CD4-positive, alpha-beta memory T cell (primary cell): ENCODE data around the gene TMIGD1. TPM values are rescaled to one million over a fixed set of nuclear protein-coding genes. Genes with fewer than 3 reads are reported as not detected.

Experiments
- CTCF ChIA-PET: fragments of 350-600 bp; sonication (Branson Sonifier 250); formaldehyde crosslinking; loops from one replicate; lab custom pipeline; 2021; ENCODE audit warnings: inconsistent platforms; ENCODE audit not compliant: partially characterized antibody; lab: Charles Lee
- POLR2A ChIA-PET: fragments of 350-600 bp; sonication (Branson Sonifier 250); formaldehyde crosslinking; loops from one replicate; lab custom pipeline; 2021; ENCODE audit not compliant: partially characterized antibody; lab: Charles Lee
- DNase-seq, 5 donors: peaks; one replicate each; pipeline versions ENCODE4 v3.0.0 to v3.0.0-alpha.2; 2020 to 2022; ENCODE audit warnings: mixed read lengths in 1 of 5
- H3K27ac ChIP-seq: one replicate; pipeline ENCODE4 v1.7.0; 2013; ENCODE audit warnings: low read depth, low read length
- H3K27me3 ChIP-seq: 2 replicates; pipeline ENCODE4 v1.7.0; 2013; ENCODE audit warnings: mild to moderate bottlenecking, low read length, moderate library complexity; ENCODE audit not compliant: insufficient read depth
- H3K36me3 ChIP-seq: 2 replicates; pipeline ENCODE4 v1.7.0; 2013; ENCODE audit warnings: mild to moderate bottlenecking, low read length, moderate library complexity; ENCODE audit not compliant: insufficient read depth
- H3K4me1 ChIP-seq: 2 replicates; pipeline ENCODE4 v1.7.0; 2013; ENCODE audit warnings: mild to moderate bottlenecking, low read length, moderate library complexity; ENCODE audit not compliant: insufficient read depth
- H3K4me3 ChIP-seq, 2 donors: one replicate each; pipeline ENCODE4 v1.7.0; 2013; ENCODE audit warnings: low read length in 2 of 2, mild to moderate bottlenecking in 1 of 2
- H3K9me3 ChIP-seq, 2 donors: one replicate each; pipeline ENCODE4 v1.7.0; 2013; ENCODE audit warnings: low read length in 2 of 2, control low read depth in 1 of 2; ENCODE audit not compliant: control insufficient read depth in 1 of 2
- H3K27ac Mint-ChIP-seq, 7 donors: one replicate each; pipeline ENCODE4 v1.8.0; 2020 to 2021; ENCODE audit warnings: mixed read lengths in 7 of 7, mild to moderate bottlenecking in 6 of 7, inconsistent platforms in 3 of 7, moderate library complexity in 3 of 7
- H3K27me3 Mint-ChIP-seq, 2 donors: one replicate each; pipeline ENCODE4 v1.8.0; 2020 to 2021; ENCODE audit warnings: mixed read lengths in 2 of 2
- H3K36me3 Mint-ChIP-seq, 2 donors: one replicate each; pipeline ENCODE4 v1.8.0; 2020 to 2021; ENCODE audit warnings: mixed read lengths in 2 of 2, inconsistent platforms in 1 of 2, mild to moderate bottlenecking in 1 of 2
- H3K4me1 Mint-ChIP-seq, 4 donors: one replicate each; pipeline ENCODE4 v1.8.0; 2020 to 2021; ENCODE audit warnings: mixed read lengths in 4 of 4, mild to moderate bottlenecking in 1 of 4
- H3K4me3 Mint-ChIP-seq, 8 donors: one replicate each; pipeline ENCODE4 v1.8.0; 2020 to 2021; ENCODE audit warnings: mixed read lengths in 8 of 8, mild to moderate bottlenecking in 7 of 8, moderate library complexity in 6 of 8, inconsistent platforms in 3 of 8
- H3K9me3 Mint-ChIP-seq, 8 donors: one replicate each; pipeline ENCODE4 v1.8.0; 2020 to 2021; ENCODE audit warnings: mixed read lengths in 8 of 8, mild to moderate bottlenecking in 5 of 8, inconsistent platforms in 3 of 8, moderate library complexity in 1 of 8
- intact Hi-C: fragments of 100-400 bp; cut with micrococcal nuclease; formaldehyde crosslinking; loops from one replicate; pipeline ENCODE4 v1.15.1; 2023
- polyA plus RNA-seq, 2 donors: library from polyadenylated mRNA; unstranded; fragments of 300-500 nt; fragmentation: Illumina TruSeq; gene quantifications; one replicate each; pipeline ENCODE4 v1.2.3, GENCODE V29; 2021
- total RNA-seq, 2 experiments: library from RNA; stranded (reverse); gene quantifications; one replicate each; pipeline ENCODE4 v1.2.3, GENCODE V29; 2021

The TMIGD1 gene
- total and polyA plus RNA-seq, 4 experiments from 2014 or later: not detected

DNA sequence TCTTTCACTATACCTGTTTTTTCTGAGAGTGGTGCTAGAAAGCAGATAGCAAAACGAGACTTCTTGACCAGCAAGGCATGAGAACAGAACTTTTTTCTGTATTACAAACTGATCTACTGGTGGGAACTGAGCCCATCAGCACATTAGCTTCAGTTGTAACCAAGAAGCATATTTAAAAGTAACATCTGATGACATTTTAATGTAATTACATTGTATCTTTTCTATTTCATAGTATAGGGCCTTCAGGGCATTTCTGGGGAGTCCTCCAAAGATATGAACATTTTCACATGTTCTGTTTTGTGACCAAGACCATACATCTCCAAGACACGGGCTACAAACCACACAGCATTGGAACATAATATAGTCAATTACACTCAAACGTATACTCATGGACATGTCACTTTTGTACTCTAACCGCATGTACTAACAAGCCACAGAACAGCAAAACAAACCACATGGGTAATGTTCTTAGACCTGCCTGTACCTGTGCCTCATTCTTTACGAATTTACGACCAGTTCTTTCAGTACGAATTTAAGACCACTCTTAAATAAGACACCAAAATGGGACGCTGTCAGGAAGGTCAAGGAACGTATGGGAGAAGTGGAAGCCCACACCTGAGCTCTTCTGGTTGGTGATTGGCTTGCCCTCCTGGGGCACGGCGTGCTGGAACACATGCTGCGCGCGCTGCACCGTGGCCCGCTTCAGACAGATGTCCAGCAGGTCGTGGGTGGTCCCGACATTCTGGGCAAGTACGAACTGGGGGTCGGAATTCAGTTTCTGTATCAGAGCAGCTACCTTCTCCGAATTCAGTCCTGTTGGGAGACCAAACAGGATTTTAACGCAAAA is 42.9 kb downstream of the TMIGD1 start:
- Histone ChIP-seq H3K36me3 (peaks cover 18% of the 10 kb centered on the region), H3K9me3 (no peaks in the 10 kb centered on the region), H3K4me1 (peaks cover 24% of the 10 kb centered on the region), H3K4me3 (peak overlapping the region; percentile 77 to 80), H3K27ac (peak overlapping the region; percentile 68), H3K27me3 (no peaks in the 10 kb centered on the region)
- intact Hi-C loops: loop anchor here (1.0 to 5.0 kb wide), 4 partner anchors 32 to 189 kb away; partner anchors contain the start of gene NSRP1
- peaks cover 15 to 26% of the 10 kb centered on the region in 2 donors for H3K36me3 Mint-ChIP-seq
- H3K4me3 Mint-ChIP-seq: peak overlapping the region; percentile 89 to 97 (median 96)
- POLR2A ChIA-PET: interaction anchor here (1.0 to 3.5 kb wide), 17 partner anchors 14 to 723 kb away, joined by 3 to 83 read pairs (median 6); partner anchors contain the start of genes CPD, TMIGD1 and TP53I13
- peak overlapping the region; percentile 87 to 94 (median 92) for H3K27ac Mint-ChIP-seq
- H3K9me3 Mint-ChIP-seq: peaks cover 0 to 2% (median 0%) of the 10 kb centered on the region in 8 donors
- H3K27me3 Mint-ChIP-seq: no peaks in the 10 kb centered on the region
- CTCF ChIA-PET: interaction anchor here (0.7 to 3.2 kb wide), 13 partner anchors 8 to 186 kb away, joined by 3 to 50 read pairs (median 4); partner anchors contain the start of gene TMIGD1
- H3K4me1 Mint-ChIP-seq: peaks cover 17 to 20% (median 18%) of the 10 kb centered on the region in 4 donors
- peak; percentile 18 to 49 (median 26) for DNase-seq

DNA sequence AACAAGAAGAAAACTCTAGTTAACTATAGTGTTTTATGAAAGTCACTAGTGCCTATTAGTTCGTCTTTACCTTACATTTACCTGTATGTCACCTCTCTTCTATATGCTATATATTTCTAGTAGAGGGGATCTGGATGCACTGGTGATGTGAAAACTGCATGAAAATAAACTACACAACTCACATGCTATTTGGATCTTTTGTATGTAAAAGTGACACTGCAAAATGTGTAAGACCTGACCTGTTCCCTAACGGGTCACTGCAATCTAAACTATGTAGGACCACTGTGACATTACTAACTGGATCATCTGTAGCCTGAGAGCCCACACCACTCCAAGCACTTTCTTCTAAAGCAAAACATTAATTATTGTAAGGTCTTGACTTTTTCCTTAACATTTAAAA is 43.8 kb downstream of the TMIGD1 start:
- Histone ChIP-seq H3K27ac (no peak overlapping the region), H3K36me3 (peaks cover 26% of the 10 kb centered on the region), H3K4me3 (no peak overlapping the region), H3K27me3 (no peaks in the 10 kb centered on the region), H3K9me3 (no peaks in the 10 kb centered on the region), H3K4me1 (peaks cover 24% of the 10 kb centered on the region)
- no peak for DNase-seq
- H3K27me3 Mint-ChIP-seq: no peaks in the 10 kb centered on the region
- intact Hi-C loops: loop anchor here (5.0 kb wide), 2 partner anchors 173 to 188 kb away; partner anchors contain the start of gene NSRP1
- CTCF ChIA-PET: interaction anchor here (2.7 to 3.2 kb wide), 3 partner anchors 39 to 49 kb away, joined by 12 to 50 read pairs (median 25); partner anchors contain the start of gene TMIGD1
- H3K36me3 Mint-ChIP-seq: peaks cover 23 to 34% of the 10 kb centered on the region in 2 donors
- peak overlapping the region in 2 of 7 donors; percentile 87 to 92 for H3K27ac Mint-ChIP-seq
- peaks cover 17 to 20% (median 18%) of the 10 kb centered on the region in 4 donors for H3K4me1 Mint-ChIP-seq
- POLR2A ChIA-PET: interaction anchor here (1.9 to 3.5 kb wide), 2 partner anchors 33 to 36 kb away, joined by 9 to 77 read pairs; no protein-coding TSS in a partner anchor
- peaks cover 0 to 2% (median 0%) of the 10 kb centered on the region in 8 donors for H3K9me3 Mint-ChIP-seq
- peak overlapping the region in 7 of 8 donors; percentile 89 to 96 (median 96) for H3K4me3 Mint-ChIP-seq

- Histone ChIP-seq H3K27me3 (no peaks in the 10 kb centered on the region), H3K4me3 (no peak overlapping the region), H3K27ac (no peak overlapping the region), H3K4me1 (no peaks in the 10 kb centered on the region), H3K36me3 (peaks cover 23% of the 10 kb centered on the region), H3K9me3 (no peaks in the 10 kb centered on the region)
- H3K27ac Mint-ChIP-seq: peak overlapping the region in 1 of 7 donors; percentile 3
- no peaks in the 10 kb centered on the region for H3K27me3 Mint-ChIP-seq
- H3K4me1 Mint-ChIP-seq: peaks cover 0 to 12% (median 1%) of the 10 kb centered on the region in 4 donors
- no peak overlapping the region for H3K4me3 Mint-ChIP-seq
- POLR2A ChIA-PET: no interaction called here
- intact Hi-C loops: loop anchor here (5.0 to 10.0 kb wide), 2 partner anchors 58 to 114 kb away; no protein-coding TSS in a partner anchor
- no peak for DNase-seq
- H3K36me3 Mint-ChIP-seq: peaks cover 58 to 70% of the 10 kb centered on the region in 2 donors
- CTCF ChIA-PET: interaction anchor here (0.7 to 2.5 kb wide), 9 partner anchors 10 to 174 kb away, joined by 3 to 11 read pairs (median 3); partner anchors contain the start of gene BLMH
- no peaks in the 10 kb centered on the region for H3K9me3 Mint-ChIP-seq
These were observed 54.7 kb downstream of the TMIGD1 start for GRCh38 chr17:30279156-30279555.

DNA sequence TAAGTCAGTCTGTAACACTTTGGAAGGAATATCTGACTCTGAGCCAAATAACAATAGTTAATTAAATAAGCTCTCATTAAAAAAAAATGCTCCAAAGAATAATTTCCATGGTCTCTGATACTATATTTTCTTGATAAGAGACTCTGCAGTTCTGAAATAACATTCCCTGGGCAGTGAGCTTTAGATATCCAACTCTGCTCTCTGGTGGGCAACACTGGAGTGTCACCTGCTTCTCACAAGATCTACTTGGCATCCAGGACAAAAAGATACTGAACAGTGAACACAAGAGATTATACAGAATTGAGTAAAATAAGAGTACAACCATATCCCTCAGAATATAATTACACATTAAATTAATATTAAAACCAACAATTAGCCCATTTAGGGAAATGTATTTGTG is 55.8 kb downstream of the TMIGD1 start:
- H3K36me3 ChIP-seq: peaks cover 26% of the 10 kb centered on the region
- POLR2A ChIA-PET: interaction anchor here (1.0 kb wide), 1 partner anchor 45 kb away, joined by 3 read pairs; no protein-coding TSS in a partner anchor

DNA sequence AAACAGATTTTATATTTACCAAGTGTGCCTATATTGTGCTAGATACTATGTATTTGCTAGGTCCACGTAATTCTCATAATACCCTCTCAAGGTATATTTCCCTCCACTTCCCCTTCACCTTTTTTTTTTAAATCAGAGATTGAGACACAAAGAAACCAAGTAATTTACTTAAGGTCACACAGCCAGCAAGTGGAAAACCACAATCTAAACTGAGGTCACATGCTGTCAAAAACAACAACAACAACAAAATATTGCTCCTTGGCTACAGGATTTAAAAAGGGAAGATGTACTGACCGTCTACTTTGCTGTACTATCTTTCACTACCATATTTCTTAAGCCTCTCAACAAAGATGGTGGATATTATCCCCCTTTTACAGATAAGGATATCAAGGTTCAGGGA is 57.9 kb downstream of the TMIGD1 start:
- ChIA-PET POLR2A (no interaction called here), CTCF (interaction anchor here (6.4 kb wide), 1 partner anchor 61 kb away, joined by 27 read pairs; no protein-coding TSS in a partner anchor)
- peaks cover 0 to 10% (median 1%) of the 10 kb centered on the region in 4 donors for H3K4me1 Mint-ChIP-seq
- H3K4me3 Mint-ChIP-seq: no peak overlapping the region
- peaks cover 42% of the 10 kb centered on the region for H3K36me3 ChIP-seq
- H3K9me3 ChIP-seq: no peaks in the 10 kb centered on the region
- peaks cover 70 to 77% of the 10 kb centered on the region in 2 donors for H3K36me3 Mint-ChIP-seq
- H3K9me3 Mint-ChIP-seq: no peaks in the 10 kb centered on the region
- H3K4me3 ChIP-seq: no peak overlapping the region
- intact Hi-C loops: loop anchor here (5.0 to 10.0 kb wide), 2 partner anchors 61 to 111 kb away; no protein-coding TSS in a partner anchor
- H3K27ac ChIP-seq: no peak overlapping the region
- H3K27ac Mint-ChIP-seq: peak overlapping the region in 1 of 7 donors; percentile 63
- no peaks in the 10 kb centered on the region for H3K27me3 Mint-ChIP-seq
- no peaks in the 10 kb centered on the region for H3K27me3 ChIP-seq
- H3K4me1 ChIP-seq: no peaks in the 10 kb centered on the region
- no peak for DNase-seq

More for the DNA sequence above, 55.8 kb downstream of the TMIGD1 start:
- intact Hi-C loops: loop anchor here (1.0 to 10.0 kb wide), 3 partner anchors 59 to 174 kb away; no protein-coding TSS in a partner anchor
- Mint-ChIP-seq H3K27me3 (no peaks in the 10 kb centered on the region), H3K36me3 (peaks cover 60 to 71% of the 10 kb centered on the region in 2 donors), H3K9me3 (no peaks in the 10 kb centered on the region), H3K4me3 (no peak overlapping the region), H3K4me1 (peaks cover 0 to 11% (median 1%) of the 10 kb centered on the region in 4 donors), H3K27ac (no peak overlapping the region)
- no peaks in the 10 kb centered on the region for H3K27me3 ChIP-seq
- CTCF ChIA-PET: interaction anchor here (0.7 to 1.5 kb wide), 3 partner anchors 58 to 153 kb away, joined by 3 to 11 read pairs (median 3); no protein-coding TSS in a partner anchor
- no peaks in the 10 kb centered on the region for H3K9me3 ChIP-seq
- H3K4me1 ChIP-seq: no peaks in the 10 kb centered on the region
- DNase-seq: peak in 1 of 5 donors; percentile 2
- H3K4me3 ChIP-seq: no peak overlapping the region
- no peak overlapping the region for H3K27ac ChIP-seq

GRCh38 chr17:30274887-30275286 is 59.0 kb downstream of the TMIGD1 start:
- Histone ChIP-seq H3K36me3 (peaks cover 46% of the 10 kb centered on the region), H3K27ac (no peak overlapping the region), H3K4me1 (no peaks in the 10 kb centered on the region), H3K9me3 (no peaks in the 10 kb centered on the region), H3K4me3 (no peak overlapping the region), H3K27me3 (no peaks in the 10 kb centered on the region)
- H3K27ac Mint-ChIP-seq: peak overlapping the region in 1 of 7 donors; percentile 31
- no peaks in the 10 kb centered on the region for H3K27me3 Mint-ChIP-seq
- DNase-seq: no peak
- POLR2A ChIA-PET: no interaction called here
- H3K9me3 Mint-ChIP-seq: no peaks in the 10 kb centered on the region
- H3K4me1 Mint-ChIP-seq: peaks cover 0 to 8% (median 1%) of the 10 kb centered on the region in 4 donors
- intact Hi-C loops: loop anchor here (5.0 to 10.0 kb wide), 2 partner anchors 62 to 110 kb away; no protein-coding TSS in a partner anchor
- H3K36me3 Mint-ChIP-seq: peaks cover 70 to 76% of the 10 kb centered on the region in 2 donors
- CTCF ChIA-PET: interaction anchor here (1.0 to 6.4 kb wide), 5 partner anchors 62 to 170 kb away, joined by 3 to 27 read pairs (median 6); no protein-coding TSS in a partner anchor
- H3K4me3 Mint-ChIP-seq: no peak overlapping the region
